Measurements from ENCODE around the gene TAS1R1. TPM values are rescaled to one million over a fixed set of nuclear protein-coding genes. Genes with fewer than 3 reads are reported as not detected.

TAS1R1 gene
- total RNA-seq, 1 experiment from 2014 or later, result not detected

DNA sequence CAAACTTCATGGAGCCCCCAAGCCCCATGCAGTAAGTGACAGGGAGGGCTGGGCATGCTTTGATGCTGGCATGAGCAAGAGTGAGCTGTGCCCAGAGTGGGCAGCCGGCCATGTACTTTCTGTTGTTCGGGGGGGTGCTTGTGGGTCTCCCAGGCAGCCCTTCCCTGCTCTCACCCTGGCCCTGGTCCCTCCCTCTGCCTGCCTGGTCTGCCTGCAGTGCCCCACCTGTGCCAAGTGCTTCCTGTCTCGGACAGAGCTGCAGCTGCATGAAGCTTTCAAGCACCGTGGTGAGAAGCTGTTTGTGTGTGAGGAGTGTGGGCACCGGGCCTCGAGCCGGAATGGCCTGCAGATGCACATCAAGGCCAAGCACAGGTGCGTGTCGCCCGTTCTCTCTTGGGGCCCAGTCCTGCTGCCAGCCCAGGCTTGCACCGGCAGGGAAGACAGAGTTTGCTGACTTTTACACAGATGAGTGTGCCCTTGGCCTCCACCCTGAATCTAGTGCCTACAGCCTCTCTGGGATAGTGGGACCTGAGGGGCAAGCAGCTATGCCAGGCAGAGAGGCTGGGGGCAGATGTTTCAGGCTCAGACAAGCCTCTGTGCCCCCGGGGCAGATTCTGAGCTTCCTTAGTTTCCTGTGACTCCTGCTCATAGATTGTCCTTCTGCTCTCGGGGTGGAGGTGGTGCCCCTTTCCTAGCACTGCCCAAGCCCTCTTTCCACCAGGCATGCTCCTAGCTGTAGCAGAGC, 32.3 kb downstream of the TAS1R1 start (continued):
- TF ChIP-seq, protein P1, sequence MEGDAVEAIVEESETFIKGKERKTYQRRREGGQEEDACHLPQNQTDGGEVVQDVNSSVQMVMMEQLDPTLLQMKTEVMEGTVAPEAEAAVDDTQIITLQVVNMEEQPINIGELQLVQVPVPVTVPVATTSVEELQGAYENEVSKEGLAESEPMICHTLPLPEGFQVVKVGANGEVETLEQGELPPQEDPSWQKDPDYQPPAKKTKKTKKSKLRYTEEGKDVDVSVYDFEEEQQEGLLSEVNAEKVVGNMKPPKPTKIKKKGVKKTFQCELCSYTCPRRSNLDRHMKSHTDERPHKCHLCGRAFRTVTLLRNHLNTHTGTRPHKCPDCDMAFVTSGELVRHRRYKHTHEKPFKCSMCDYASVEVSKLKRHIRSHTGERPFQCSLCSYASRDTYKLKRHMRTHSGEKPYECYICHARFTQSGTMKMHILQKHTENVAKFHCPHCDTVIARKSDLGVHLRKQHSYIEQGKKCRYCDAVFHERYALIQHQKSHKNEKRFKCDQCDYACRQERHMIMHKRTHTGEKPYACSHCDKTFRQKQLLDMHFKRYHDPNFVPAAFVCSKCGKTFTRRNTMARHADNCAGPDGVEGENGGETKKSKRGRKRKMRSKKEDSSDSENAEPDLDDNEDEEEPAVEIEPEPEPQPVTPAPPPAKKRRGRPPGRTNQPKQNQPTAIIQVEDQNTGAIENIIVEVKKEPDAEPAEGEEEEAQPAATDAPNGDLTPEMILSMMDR (IDR thresholded peaks at IDR 0.05), result no peak

- TF ChIP-seq POLR2AphosphoS5 (IDR thresholded peaks at IDR 0.05; ENCODE audit: low read depth, low read length) (no peak; the same call in 1 of the 2 replicates), REST (IDR thresholded peaks at IDR 0.05; ENCODE audit: insufficient read depth in 1 of 2, low read depth in 2 of 2, low read length in 1 of 2) (no peak), TCF7L2 (IDR thresholded peaks at IDR 0.05; ENCODE audit: low read depth, low read length) (no peak), SIN3A (IDR thresholded peaks at IDR 0.05; ENCODE audit: borderline replicate concordance, insufficient read depth, low read depth, low read length) (no peak)
- TF ChIP-seq, protein P1 (IDR thresholded peaks at IDR 0.05), result no peak
- ChIA-PET POLR2A (interaction anchor here (0.7 kb wide), 1 partner anchor 33 kb away, joined by 3 read pairs; the partner anchor contains the start of gene TAS1R1), CTCF (no interaction called here)
- no peaks in the 10 kb centered on the region for H3K27me3 ChIP-seq (ENCODE audit: control insufficient read depth, insufficient read depth, low read length)
- DNase-seq (ENCODE audit: low read depth, low spot score) (no peak), ATAC-seq (no peak)
- H3K4me1 ChIP-seq (ENCODE audit: control insufficient read depth, insufficient read depth, low read length), result no peaks in the 10 kb centered on the region
- no peak overlapping the region for H3K27ac ChIP-seq (ENCODE audit: low read length)
- intact Hi-C loops (cut with micrococcal nuclease; ENCODE audit: unreplicated experiment), result no loop called here
- H3K36me3 ChIP-seq (ENCODE audit: control insufficient read depth, insufficient read depth, low read length), result peaks cover 2% of the 10 kb centered on the region; the same call in 1 of the 2 replicates
- no TSS peak for BruUV-seq (replicated peaks)
- H3K4me3 ChIP-seq (ENCODE audit: low read depth in 2 of 2, low read length in 2 of 2), result no peak overlapping the region
- in situ Hi-C loops (cut with HindIII; ENCODE audit: low pct_unique_long_range_greater_than_20kb, low sequenced_read_pairs), result no loop called here
- H3K9me3 ChIP-seq (ENCODE audit: control insufficient read depth, insufficient read depth, low read depth, low read length), result no peaks in the 10 kb centered on the region
These were observed 33.2 kb downstream of the TAS1R1 start for GRCh38 chr1:6588128-6588892.

Data from Panc1 (cell line).